H9 (cell line): ENCODE results near the gene GATA3. TPM values are rescaled to one million over a fixed set of nuclear protein-coding genes. Genes with fewer than 3 reads are reported as not detected.

ENCODE experiments used
- DNase-seq: peaks from one replicate; pipeline ENCODE4 v3.0.0-alpha.2; 2017
- H2AFZ ChIP-seq: one replicate; pipeline ENCODE4 v1.6.1; 2013; ENCODE audit warnings: mild to moderate bottlenecking, low read length, control low read depth, moderate library complexity
- H2AK5ac ChIP-seq: 2 replicates; pipeline ENCODE4 v1.6.1; 2013; ENCODE audit warnings: low read length, control low read depth, mixed read lengths; ENCODE audit not compliant: insufficient read length
- H2BK120ac ChIP-seq: one replicate; pipeline ENCODE4 v1.6.1; 2013; ENCODE audit warnings: low read depth, mild to moderate bottlenecking, low read length, control low read depth, inconsistent platforms; ENCODE audit not compliant: poor library complexity, severe bottlenecking
- H2BK12ac ChIP-seq: 2 replicates; pipeline ENCODE4 v1.6.1; 2013; ENCODE audit warnings: low read length, control low read depth, mixed read lengths, low read depth; ENCODE audit not compliant: insufficient read length
- H2BK15ac ChIP-seq: 2 replicates; pipeline ENCODE4 v1.6.1; 2013; ENCODE audit warnings: low read depth, low read length, control low read depth
- H2BK20ac ChIP-seq: one replicate; pipeline ENCODE4 v1.6.1; 2013; ENCODE audit warnings: low read depth, mild to moderate bottlenecking, low read length, control low read depth, inconsistent platforms; ENCODE audit not compliant: poor library complexity, severe bottlenecking
- H2BK5ac ChIP-seq: 2 replicates; pipeline ENCODE4 v1.6.1; 2013; ENCODE audit warnings: low read length, control low read depth, mixed read lengths; ENCODE audit not compliant: insufficient read length
- H3K14ac ChIP-seq: 2 replicates; pipeline ENCODE4 v1.6.1; 2013; ENCODE audit warnings: low read length, control low read depth; ENCODE audit not compliant: insufficient read depth
- H3K18ac ChIP-seq: 2 replicates; pipeline ENCODE4 v1.6.1; 2013; ENCODE audit warnings: low read depth, mild to moderate bottlenecking, mixed read lengths, low read length, control low read depth; ENCODE audit not compliant: insufficient read length
- H3K23ac ChIP-seq: 2 replicates; pipeline ENCODE4 v1.6.1; 2013; ENCODE audit warnings: low read length, control low read depth, mixed read lengths, low read depth; ENCODE audit not compliant: insufficient read length
- H3K23me2 ChIP-seq: 2 replicates; pipeline ENCODE4 v1.6.1; 2013; ENCODE audit warnings: low read depth, mild to moderate bottlenecking, mixed read lengths, low read length, control low read depth; ENCODE audit not compliant: insufficient read length, poor library complexity, severe bottlenecking
- H3K27ac ChIP-seq: 2 replicates; pipeline ENCODE4 v1.5.1; 2013; ENCODE audit warnings: low read length, control low read depth, mixed read lengths, low read depth; ENCODE audit not compliant: insufficient read length
- H3K27me3 ChIP-seq: 2 replicates; pipeline ENCODE4 v1.6.1; 2013; ENCODE audit warnings: low read length, control low read depth, inconsistent platforms; ENCODE audit not compliant: insufficient read depth
- H3K4ac ChIP-seq: 2 replicates; pipeline ENCODE4 v1.6.1; 2013; ENCODE audit warnings: low read depth, mild to moderate bottlenecking, control low read depth, inconsistent platforms, low read length, moderate library complexity
- H3K4me1 ChIP-seq: 2 replicates; pipeline ENCODE4 v1.6.1; 2013; ENCODE audit warnings: low read length, control low read depth, inconsistent platforms; ENCODE audit not compliant: insufficient read depth
- H3K4me2 ChIP-seq: 2 replicates; pipeline ENCODE4 v1.6.1; 2013; ENCODE audit warnings: low read length, control low read depth, mixed read lengths; ENCODE audit not compliant: insufficient read length, insufficient read depth
- H3K56ac ChIP-seq: 2 replicates; pipeline ENCODE4 v1.6.1; 2013; ENCODE audit warnings: low read depth, mild to moderate bottlenecking, mixed read lengths, low read length, control low read depth; ENCODE audit not compliant: insufficient read length
- H3K79me1 ChIP-seq: 2 replicates; pipeline ENCODE4 v1.6.1; 2013; ENCODE audit warnings: low read depth, mild to moderate bottlenecking, moderate library complexity, low read length, control low read depth, inconsistent platforms; ENCODE audit not compliant: insufficient read depth, poor library complexity, severe bottlenecking
- H3K79me2 ChIP-seq: 2 replicates; pipeline ENCODE4 v1.6.1; 2013; ENCODE audit warnings: low read length, control low read depth, inconsistent platforms; ENCODE audit not compliant: insufficient read depth
- H3K9ac ChIP-seq: 2 replicates; pipeline ENCODE4 v1.6.1; 2013; ENCODE audit warnings: low read length, control low read depth, mixed read lengths; ENCODE audit not compliant: insufficient read length; ENCODE audit errors: extremely low read depth
- H3K9me3 ChIP-seq: one replicate; pipeline ENCODE4 v1.6.1; 2013; ENCODE audit warnings: low read depth, low read length, inconsistent platforms; ENCODE audit not compliant: control insufficient read depth
- H3T11ph ChIP-seq: one replicate; pipeline ENCODE4 v1.6.1; 2013; ENCODE audit warnings: mild to moderate bottlenecking, low read length, control low read depth, inconsistent platforms
- H4K20me1 ChIP-seq: one replicate; pipeline ENCODE4 v1.6.1; 2013; ENCODE audit not compliant: control insufficient read depth, insufficient read length, insufficient read depth
- H4K5ac ChIP-seq: 2 replicates; pipeline ENCODE4 v1.6.1; 2013; ENCODE audit warnings: low read depth, mild to moderate bottlenecking, mixed read lengths, low read length, control low read depth; ENCODE audit not compliant: insufficient read length
- H4K8ac ChIP-seq: replicated peaks from 2 replicates; pipeline ENCODE4 v1.6.1; 2013; ENCODE audit warnings: low read length, control low read depth, mixed read lengths, low read depth; ENCODE audit not compliant: insufficient read length
- H4K91ac ChIP-seq: 2 replicates; pipeline ENCODE4 v1.6.1; 2013; ENCODE audit warnings: low read depth, mild to moderate bottlenecking, moderate library complexity, mixed read lengths, low read length, control low read depth; ENCODE audit not compliant: insufficient read length
- H3K27ac Mint-ChIP-seq, 3 experiments: 2 replicates in 2 of 3; 3 replicates in 1 of 3; pipeline ENCODE4 v1.8.0; 2020 to 2021; ENCODE audit warnings: mixed read lengths in 3 of 3, mild to moderate bottlenecking in 1 of 3, moderate library complexity in 1 of 3
- H3K27me3 Mint-ChIP-seq: 2 replicates; pipeline ENCODE4 v1.8.0; 2021; ENCODE audit warnings: low read depth, mild to moderate bottlenecking, moderate library complexity, mixed read lengths
- H3K36me3 Mint-ChIP-seq, 3 experiments: 2 replicates in 2 of 3; 3 replicates in 1 of 3; pipeline ENCODE4 v1.8.0; 2020 to 2021; ENCODE audit warnings: low read depth in 3 of 3, mixed read lengths in 3 of 3; ENCODE audit not compliant: insufficient read depth in 1 of 3
- H3K4me1 Mint-ChIP-seq, 2 experiments: 2 replicates each; pipeline ENCODE4 v1.8.0; 2020; ENCODE audit warnings: mixed read lengths in 2 of 2
- H3K4me3 Mint-ChIP-seq, 2 experiments: 2 replicates in 1 of 2; 3 replicates in 1 of 2; pipeline ENCODE4 v1.8.0; 2020 to 2021; ENCODE audit warnings: mild to moderate bottlenecking in 2 of 2, mixed read lengths in 2 of 2, moderate library complexity in 1 of 2
- H3K9me3 Mint-ChIP-seq, 2 experiments: 2 replicates in 1 of 2; 3 replicates in 1 of 2; pipeline ENCODE4 v1.8.0; 2020; ENCODE audit warnings: mild to moderate bottlenecking in 2 of 2, mixed read lengths in 2 of 2, moderate library complexity in 1 of 2
- WGBS: extraction: QIAGEN DNeasy Blood & Tissue Kit; methylation state at CpG from one replicate; pipeline ENCODE4 v1.1.7; 2013; ENCODE audit warnings: missing lambda C conversion rate, low lambda C conversion rate, mixed read lengths; ENCODE audit not compliant: insufficient read length; ENCODE audit errors: extremely low coverage; 5-methylcytosine and 5-hydroxymethylcytosine counted together
- total RNA-seq: library from RNA; stranded (reverse); gene quantifications from 2 replicates; pipeline ENCODE4 v1.2.1, GENCODE V29; 2021
- TF ChIP-seq, protein P1 (sequence below): fragments of 200-600 bp; sonication (generic); conservative IDR thresholded peaks from 3 replicates; pipeline ENCODE4 v1.8.0; 2021; ENCODE audit warnings: antibody characterized with exemption, mild to moderate bottlenecking

The GATA3 gene
- total RNA-seq, 1 experiment from 2014 or later, result 0.31 TPM

DNA sequence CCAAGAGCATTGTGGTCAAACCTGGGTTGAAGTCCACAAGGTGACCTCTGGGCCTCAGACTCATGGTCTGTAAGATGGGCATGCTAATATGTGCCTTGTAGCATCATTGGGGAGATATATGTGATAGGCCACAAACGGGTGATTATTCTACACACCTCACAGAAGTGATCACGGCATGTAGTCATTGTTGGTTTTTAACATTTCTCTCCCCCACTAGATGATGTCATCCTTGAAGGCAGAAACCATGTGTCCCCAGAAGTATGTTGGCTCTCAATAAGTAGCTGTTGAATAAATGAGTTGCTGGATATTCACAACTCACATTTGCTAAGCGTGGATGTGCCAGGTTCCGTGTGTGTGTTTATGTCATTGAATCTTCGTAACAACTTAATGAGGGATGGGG, 42.4 kb downstream of the GATA3 start:
- Mint-ChIP-seq H3K27ac (no peak overlapping the region), H3K27me3 (peaks cover 6% of the 10 kb centered on the region), H3K4me1 (peaks cover 8% of the 10 kb centered on the region in 2 experiments; a peak in 2 of 4 replicates), H3K4me3 (no peak overlapping the region), H3K36me3 (no peaks in the 10 kb centered on the region), H3K9me3 (no peaks in the 10 kb centered on the region; a peak in 1 of 5 replicates)
- Histone ChIP-seq H2AK5ac (no peak overlapping the region), H4K20me1 (no peaks in the 10 kb centered on the region), H2BK15ac (no peak overlapping the region), H3K79me1 (no peaks in the 10 kb centered on the region), H2AFZ (no peak overlapping the region), H3K4me2 (no peak overlapping the region), H3T11ph (no peak overlapping the region), H3K4me1 (no peaks in the 10 kb centered on the region), H3K18ac (no peak overlapping the region), H4K91ac (no peak overlapping the region), H3K9ac (no peak overlapping the region), H3K79me2 (no peaks in the 10 kb centered on the region), H2BK12ac (no peak overlapping the region), H3K23ac (no peak overlapping the region), H3K14ac (no peak overlapping the region), H3K4ac (no peak overlapping the region), H2BK120ac (no peak overlapping the region), H3K27me3 (no peaks in the 10 kb centered on the region), H3K9me3 (no peaks in the 10 kb centered on the region), H3K56ac (no peak overlapping the region), H3K27ac (no peak overlapping the region), H4K8ac (no peak overlapping the region), H2BK5ac (no peak overlapping the region), H4K5ac (no peak overlapping the region), H2BK20ac (no peak overlapping the region), H3K23me2 (no peaks in the 10 kb centered on the region)
- DNase-seq, result no peak
- TF ChIP-seq, protein P1, sequence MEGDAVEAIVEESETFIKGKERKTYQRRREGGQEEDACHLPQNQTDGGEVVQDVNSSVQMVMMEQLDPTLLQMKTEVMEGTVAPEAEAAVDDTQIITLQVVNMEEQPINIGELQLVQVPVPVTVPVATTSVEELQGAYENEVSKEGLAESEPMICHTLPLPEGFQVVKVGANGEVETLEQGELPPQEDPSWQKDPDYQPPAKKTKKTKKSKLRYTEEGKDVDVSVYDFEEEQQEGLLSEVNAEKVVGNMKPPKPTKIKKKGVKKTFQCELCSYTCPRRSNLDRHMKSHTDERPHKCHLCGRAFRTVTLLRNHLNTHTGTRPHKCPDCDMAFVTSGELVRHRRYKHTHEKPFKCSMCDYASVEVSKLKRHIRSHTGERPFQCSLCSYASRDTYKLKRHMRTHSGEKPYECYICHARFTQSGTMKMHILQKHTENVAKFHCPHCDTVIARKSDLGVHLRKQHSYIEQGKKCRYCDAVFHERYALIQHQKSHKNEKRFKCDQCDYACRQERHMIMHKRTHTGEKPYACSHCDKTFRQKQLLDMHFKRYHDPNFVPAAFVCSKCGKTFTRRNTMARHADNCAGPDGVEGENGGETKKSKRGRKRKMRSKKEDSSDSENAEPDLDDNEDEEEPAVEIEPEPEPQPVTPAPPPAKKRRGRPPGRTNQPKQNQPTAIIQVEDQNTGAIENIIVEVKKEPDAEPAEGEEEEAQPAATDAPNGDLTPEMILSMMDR, result no peak
- WGBS, result no CpG with 5 or more reads among the region's 5 CpGs
